NCI-H2196 (cell line): ENCODE results near the gene SLC9A7.

ENCODE experiments used
- DNase-seq: peaks from one replicate; lab custom pipeline; 2025; ENCODE audit not compliant: unreplicated experiment; lab: John Stamatoyannopoulos, UW

SLC9A7 gene

DNA sequence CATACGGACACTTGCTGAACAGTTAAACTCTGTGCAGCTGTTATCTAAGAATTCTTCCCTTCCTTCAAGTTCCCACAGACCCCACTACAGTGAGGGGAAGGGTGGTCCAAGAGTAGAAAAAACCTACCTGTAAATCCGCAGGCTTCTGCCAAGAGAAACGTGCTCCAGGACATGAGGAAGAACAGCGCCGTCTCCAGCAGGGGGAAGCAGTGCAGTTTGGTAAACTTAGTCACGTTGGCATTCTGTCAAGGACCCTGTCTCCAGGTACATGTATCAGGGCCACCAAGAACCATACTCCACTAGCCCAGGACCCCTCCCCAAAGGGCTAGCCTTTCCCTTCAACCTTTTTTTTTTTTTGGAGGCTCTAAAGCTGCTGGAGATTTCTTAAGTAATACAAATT lies 105.4 kb downstream of the SLC9A7 start:
- DNase-seq: no peak

DNA sequence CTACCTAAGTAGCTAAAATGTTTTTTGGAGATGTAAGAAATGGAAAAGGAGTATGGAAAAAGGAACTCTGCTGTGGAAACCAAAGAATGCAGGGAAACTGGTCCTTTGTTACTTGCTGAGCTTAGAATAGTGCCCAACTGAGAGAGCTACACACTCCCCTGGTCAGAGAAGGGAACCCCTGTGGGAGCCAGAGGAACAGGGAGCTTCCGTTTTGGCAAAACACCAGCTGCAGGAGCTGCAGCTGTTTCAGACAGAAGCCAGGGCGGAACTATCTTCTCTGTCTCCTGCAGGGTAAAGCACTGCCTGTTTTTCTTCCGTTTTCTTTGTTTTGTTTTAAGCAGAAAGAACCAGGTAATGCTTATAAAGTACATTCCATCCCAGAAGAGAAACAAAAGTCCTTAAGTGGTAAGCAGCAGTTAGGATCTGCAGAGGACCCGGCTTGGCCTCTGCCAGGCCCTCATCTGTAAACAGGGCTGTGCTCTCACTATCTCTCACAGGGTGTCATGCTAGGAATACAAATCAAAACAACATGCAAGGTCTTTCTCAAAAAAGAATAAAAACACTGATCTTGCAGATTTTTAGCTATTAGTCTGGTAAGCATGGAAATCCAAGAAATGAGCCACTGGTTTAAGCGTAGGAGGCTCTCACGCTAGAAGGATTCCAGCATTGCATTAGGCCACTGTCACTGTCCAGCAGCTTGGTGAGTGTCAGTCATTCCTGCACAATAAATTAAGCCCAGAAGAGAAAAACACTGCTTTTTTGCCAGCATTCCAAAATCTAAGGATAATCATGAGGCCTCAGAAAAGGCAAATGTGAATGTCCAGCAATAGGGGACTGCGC lies 109.3 kb downstream of the SLC9A7 start:
- DNase-seq: no peak

DNA sequence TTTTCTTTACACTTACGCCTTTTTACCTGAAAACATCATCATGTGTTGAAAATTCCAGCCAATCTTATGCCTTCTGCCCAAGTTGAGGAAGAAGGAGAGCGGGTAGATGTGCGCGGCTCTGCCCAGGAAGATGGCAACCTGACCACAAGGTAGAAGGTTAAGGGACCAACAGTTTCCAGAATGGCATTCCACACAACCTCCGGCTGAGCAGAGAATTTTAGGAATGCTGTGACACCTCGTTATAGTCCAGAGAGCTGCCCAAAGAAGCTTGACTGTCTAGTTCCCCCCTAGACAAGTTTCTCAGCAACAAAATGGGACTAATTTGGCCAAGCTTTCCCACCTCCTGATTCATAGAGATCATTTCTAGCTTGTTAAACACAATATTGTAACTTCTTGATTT lies 110.3 kb downstream of the SLC9A7 start:
- DNase-seq: no peak

DNA sequence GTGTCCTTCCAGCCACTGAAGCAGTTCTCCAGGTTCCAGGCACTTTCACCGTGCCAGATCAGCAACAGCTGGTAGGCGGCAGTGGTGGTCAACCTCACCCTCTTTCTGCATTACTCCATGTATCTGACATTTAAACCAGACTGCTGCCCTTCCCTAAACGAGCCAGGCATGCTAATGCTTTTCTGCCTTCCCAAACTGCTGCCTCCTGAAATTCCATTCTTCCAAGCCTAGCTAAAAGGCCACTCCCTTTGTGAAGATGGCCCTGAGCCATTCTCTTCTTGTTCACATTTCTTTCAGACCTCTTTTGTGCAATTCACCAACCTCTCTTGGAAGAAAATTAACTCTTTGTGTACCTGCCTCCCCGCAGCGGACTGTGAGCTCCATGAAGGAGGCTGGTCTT lies 111.7 kb downstream of the SLC9A7 start:
- no peak for DNase-seq

DNA sequence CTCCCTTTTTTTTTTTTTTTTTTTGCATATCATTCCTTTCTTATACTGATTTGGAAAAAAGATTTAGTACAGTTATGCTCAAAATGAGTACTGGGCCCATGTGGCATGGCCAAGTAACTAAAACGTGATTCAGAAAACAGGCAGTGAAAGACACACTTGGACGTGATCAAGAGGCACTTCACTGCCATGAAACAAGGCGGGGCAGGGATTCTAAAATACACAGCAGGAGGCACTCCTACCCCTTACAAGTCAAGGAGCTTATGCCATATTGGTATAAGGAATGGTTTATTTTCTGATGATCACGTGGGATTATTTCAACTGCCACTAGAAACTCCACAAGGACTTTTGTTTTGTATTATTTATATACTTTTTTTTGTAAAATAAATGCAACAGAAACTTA lies 113.3 kb downstream of the SLC9A7 start:
- DNase-seq: no peak

DNA sequence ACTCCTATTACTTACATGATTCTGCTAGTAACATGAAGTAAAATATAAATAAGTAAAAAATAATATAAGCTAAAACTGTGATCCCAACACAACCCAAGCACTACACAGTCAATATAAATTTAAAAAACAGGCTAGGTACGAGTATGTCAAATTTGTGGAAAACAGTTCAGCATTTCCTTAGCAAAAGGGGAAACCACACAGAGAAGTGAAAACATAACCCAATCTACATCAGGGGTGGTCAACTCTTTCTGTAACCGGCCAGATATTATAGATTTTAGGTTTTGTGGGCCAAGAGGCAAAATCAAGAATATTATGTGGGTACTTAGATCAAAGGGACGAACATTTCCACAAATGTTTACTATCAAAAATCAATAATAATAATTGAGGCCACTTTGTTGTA lies 115.3 kb downstream of the SLC9A7 start:
- DNase-seq: no peak

DNA sequence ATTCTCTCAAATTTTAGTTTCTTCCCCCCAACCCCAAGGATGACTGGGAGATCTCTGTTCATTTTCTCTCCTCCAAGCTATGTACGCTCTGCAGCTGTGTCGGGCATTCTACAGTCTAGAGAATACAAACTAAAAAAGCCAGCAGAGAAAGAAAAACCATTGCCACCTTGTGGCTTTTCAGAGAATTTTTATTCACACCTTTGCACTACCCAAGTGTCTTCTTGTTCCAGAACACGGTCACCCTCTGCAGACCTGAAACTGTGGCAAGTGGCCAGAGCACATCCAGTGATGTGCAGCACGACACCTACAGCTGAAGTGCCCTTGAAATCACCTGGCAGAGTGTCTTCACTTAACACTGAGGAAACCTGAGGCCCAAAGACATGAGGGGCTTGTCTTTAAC lies 116.8 kb downstream of the SLC9A7 start:
- peak; percentile 27 for DNase-seq

DNA sequence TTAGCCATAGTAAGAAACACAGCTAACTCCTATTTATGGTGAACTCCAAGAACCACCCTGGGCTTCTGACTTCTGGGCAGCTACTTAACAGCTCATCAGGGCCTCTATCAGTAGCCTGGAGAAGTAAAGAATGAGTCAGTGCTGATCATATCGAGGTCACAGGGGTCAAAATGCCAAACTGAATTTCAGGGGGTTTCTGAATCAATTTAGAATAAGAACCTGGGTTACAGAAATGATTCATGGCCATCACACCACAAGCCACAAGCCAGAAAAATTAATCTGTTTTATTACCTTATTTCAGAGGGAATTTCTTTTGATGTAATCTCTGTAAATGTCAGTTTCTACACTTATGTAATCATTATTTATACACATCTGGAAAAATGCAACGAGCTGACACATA lies 121.0 kb downstream of the SLC9A7 start:
- DNase-seq: no peak

DNA sequence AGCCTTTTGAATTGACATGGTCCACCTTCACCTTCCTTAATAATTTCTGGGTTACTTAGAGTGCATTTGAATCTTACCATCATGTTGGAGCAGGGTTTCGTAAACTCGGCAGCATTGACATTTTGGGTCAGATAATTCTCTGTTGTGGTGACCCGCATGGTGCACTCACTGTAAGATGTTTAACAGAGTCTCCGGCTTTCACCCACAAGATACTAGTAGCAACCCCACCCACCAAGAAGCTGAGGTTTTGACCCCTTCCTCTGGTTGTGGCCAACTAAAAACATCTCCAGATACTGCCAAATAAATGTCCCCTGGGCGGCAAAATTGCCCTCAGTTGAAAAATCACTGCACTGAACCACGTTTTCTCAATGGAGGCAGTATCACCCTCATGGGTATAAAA lies 122.7 kb downstream of the SLC9A7 start:
- DNase-seq: no peak

DNA sequence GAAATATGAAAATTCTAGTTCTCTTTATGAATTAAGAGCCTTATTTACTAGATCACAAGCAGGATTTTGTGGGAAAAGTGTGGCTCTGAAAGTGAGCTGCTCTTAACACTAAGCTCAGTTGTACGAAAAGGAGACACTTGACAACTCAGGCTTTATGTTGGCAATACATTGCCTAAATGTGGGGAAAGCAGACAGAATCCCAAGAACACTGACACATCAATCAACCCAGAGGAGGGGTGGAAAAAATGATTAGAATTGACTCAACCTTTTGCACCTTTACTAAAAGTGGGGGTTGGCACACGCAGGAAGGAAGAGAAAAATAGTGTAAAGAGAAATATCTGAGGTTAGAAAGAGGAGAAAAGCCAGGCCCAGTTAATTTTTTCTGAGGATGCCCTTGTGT lies 123.7 kb downstream of the SLC9A7 start:
- no peak for DNase-seq

DNA sequence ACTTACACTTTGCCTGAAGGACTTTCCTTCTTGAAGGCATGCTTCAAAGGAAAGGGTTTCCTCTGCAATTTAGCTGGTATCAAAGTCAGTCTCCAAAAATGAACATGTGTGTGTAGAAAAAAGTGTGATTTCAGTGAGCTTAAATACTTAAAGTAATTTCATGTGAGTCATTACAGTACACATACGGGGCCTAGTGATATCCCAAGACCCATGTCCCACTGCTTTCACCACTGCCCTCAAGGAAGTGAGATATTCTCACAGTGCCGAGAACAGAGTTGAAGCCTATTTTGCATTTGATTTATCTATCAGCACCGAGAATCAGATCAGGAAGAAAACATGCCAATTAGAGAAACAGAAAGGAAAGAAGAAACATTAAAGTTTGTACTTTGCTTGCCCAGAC lies 124.3 kb downstream of the SLC9A7 start:
- DNase-seq: no peak

DNA sequence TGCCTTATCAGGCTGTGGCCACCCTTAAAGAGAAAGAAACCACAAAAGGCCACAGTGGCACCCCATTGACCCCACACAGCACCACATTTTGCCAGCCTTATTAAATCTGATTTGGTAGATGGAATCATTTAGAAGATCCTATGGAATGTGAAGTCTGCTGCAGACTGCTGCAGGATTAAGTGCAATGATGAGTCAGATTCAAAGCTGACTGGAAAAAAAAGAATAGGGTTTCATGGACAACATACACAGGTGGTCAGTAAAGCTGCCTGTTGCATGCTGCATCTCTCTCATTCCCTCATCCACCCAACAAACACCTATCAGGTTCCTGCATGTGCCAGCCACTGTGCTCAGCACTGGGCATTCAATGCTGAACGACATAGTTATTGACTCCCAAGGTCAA lies 128.8 kb downstream of the SLC9A7 start:
- DNase-seq: no peak

DNA sequence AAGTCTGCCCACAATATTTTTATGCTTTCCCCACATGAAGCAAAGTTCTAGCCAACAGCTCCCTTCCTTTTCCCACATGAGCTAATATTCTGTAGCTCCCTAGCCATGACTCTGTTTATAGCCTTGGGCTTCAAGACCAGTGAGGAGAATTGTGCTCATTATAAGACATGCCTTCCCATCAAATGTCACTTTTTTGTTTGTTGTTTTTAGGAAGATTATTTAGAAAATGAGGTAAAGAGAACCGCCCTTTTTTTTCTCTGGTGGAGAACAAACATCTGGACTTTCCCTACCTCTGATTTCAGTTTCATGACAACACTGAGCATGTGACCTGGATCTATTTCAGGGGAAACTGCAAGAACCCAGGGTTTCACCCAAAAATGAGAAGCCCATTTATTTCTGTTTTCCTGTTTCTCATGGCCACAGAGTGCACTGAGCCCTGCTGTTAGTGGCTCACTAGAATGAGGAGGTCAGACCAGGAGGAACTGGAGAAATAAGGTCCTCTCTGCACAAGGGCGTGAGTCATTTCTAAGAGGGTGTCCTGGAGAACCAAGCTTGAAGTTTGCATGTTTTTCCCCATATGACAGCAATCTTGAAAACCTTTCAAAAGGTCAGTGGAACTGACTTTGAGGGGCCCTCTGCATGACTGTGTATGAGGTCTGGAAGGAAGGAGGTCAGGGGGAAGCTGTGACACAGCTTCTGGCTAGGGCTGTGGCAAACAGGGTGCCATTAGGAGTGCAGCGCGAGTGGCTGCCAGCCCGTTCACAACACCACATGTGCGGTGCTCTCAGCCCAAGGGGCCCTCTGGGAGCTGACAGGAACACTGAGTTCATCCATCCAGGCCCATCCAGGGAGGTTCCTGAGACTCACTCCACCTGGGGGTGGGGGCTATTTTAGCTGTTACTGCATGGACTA lies 130.2 kb downstream of the SLC9A7 start:
- no peak for DNase-seq

DNA sequence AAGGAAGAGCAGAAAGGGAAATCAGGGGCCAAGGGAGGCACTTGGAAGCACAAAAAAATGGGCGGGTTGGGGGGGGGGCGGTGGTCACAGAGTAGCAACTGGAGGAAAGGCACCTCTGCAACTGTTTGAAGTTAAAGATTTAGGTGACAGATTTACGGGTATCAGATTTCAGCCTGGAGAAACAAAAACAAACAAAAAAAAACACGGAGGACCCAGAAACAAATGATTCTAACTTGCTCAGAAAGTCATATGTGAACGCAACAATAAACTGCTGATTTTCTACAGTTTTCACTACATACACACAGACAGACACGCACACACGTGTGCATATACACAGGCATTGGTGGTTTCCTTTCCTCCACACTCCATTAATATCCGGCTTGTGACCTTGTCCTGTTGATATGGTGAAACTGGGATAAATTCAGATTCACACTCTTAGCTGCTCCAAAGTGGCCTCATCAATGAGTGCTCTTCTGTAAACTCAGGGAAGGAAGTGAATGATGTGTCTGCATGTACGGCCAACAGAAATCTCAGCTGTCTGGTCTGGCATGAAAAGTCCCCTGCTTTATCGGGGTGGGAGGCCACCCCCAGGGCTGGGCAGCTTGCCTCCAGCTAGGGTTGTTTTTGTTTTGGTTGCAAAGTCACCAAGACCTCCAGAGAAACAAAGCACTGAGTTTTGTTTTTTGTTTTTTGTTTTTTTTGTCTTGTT lies 131.1 kb downstream of the SLC9A7 start:
- DNase-seq: no peak

DNA sequence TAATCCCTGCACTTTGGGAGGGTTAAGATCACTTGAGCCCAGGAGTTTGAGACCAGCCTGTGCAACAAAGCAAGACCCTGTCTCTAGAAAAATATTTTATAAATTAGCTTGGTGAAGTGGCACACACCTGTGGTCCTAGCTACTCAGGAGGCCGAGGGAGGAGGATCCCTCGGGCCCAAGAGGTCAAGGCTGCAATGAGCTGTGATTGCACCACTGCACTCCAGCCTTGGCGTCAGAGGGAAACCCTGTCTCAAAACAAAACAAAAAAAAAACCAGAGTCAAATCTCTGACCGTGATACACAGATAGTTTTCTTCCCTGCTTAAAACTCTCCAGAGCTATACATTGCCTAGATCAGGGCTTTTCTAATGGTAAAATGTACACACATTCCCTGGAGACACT lies 131.9 kb downstream of the SLC9A7 start:
- DNase-seq: no peak

DNA sequence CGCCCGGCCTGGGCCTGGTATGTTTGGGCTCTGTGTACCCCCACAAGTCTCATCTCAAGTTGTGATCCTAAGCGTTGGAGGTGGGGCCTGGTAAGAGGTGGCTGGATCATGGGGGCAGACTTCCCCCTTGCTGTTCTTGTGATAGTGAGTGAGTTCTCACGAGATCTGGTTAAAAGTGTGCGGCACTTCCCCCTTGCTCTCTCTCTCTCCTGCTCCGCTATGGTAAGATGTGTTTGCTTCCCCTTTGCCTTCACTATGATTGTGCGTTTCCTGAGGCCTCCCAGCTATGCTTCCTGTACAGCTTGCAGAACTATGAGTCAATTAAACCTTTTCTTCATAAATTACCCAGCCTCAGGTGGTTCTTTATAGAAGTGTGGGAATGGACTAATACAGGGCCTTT lies 132.4 kb downstream of the SLC9A7 start:
- DNase-seq: no peak

DNA sequence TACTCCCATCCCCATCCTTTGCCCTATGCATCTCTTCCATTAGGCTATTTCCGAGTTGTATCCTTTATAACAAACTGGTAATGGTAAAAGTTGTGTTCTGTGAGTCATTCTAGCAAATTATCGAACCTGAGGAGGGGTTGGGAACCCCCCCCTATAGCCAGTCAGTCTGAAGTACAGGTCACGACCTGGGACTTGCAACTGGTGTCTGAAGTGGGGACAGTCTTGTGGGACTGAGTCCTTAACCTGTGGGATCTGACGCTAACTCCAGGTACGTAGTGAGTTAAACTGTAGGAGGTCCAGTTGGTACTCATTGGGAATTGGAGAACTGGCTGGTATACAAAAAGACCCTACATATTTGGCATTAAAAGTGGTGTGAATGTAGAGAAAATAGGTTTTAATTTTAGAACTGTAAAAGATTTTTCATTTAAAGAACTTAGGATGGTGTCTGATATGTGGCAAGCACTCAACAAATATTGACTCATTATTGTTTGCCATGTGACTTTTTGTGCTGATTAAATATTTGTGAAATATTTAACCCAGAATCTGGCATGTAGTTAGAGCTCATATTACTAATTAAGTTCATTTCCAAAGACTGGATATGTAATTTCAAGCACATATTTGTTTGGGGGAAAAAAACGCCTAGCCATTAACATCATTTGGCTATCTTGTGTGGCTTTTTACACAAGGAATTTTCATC lies 134.7 kb downstream of the SLC9A7 start:
- peak; percentile 12 for DNase-seq

DNA sequence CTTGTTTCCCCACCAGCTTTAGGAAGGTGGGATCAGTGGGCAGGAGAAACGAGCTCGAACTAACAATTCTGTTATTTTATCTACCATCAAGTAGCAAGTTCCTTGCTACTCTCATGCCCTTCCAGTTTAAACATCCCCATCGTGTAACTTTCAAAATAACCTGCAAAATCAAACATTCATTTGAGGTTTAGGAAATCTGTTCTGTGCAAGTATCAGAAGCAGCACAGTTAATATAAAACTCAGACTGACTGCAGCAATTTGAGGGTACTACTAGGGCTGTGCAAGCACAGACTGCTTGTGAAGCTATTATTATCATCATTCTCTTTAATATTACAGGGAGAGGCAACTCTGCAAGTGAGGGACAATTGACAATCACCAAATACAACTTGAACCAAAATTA lies 137.3 kb downstream of the SLC9A7 start:
- DNase-seq: no peak

DNA sequence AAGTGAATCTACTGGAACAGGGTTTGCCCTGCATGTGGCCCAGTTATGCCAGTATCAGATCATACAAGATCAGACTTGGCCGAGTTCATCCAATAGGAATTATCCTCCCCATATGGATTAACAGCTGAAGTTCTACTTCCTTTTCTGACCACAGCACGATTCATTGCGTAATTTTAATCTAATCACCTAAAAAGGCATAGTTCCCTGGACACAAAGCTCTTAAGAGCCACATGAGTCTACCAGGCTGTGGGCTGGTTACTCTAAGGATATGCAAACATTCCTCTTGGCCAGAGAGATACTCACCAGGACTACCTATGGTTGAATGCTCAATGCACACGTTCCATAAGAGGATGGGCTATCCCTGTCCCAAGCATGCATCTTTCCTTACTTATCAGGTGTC lies 138.4 kb downstream of the SLC9A7 start:
- no peak for DNase-seq

DNA sequence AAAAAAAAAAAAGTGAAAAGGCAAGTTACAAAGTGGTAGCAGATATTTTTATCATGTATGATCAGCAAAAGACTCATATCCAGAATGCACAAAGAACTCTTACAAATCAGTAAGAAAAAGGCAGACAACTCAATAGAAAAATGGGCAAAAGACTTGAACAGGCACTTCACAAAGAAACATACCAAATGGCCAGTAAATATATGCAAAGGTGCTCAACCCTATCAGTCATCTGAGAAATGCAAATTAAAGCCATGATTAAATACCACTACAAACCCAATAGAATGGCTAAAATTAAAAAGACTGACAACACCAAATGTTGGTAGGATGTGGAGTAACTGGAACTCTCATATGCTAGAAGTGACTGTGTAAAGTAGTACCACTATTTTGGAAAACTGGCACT lies 140.0 kb downstream of the SLC9A7 start:
- DNase-seq: no peak

DNA sequence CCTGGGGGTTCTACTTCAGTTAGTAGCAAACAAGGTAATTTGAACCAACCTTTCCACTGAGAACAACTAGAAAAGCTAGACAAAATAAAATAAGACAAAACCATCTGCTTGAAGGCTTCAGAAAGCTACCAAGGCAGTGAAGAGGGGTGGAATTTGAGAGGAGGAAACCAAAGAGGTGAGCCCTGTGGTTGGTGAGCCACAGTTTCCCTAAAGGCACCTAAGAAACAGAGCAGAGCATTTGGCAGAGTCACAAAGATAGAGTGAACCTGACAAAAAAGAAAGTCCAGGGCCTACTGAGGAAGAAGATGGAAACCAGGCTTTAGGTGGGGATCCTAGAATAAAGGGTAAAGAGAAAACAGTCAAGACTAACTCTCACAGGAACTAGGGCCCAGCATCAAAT lies 141.0 kb downstream of the SLC9A7 start:
- DNase-seq: no peak
